C4-2B (cell line): ENCODE measurements around the gene EFEMP2.
"Not testable (repeated sequence)": the region's sequence is repeated elsewhere in the genome, so short reads cannot be mapped to it uniquely, and the experiment has no call there.

Source experiments
- CTCF ChIP-seq: fragments of 450-650 bp; conservative IDR thresholded peaks from 2 replicates; pipeline ENCODE4 v1.5.1; 2017; ENCODE audit warnings: mild to moderate bottlenecking
- ZFX ChIP-seq: fragments of 450-650 bp; IDR thresholded peaks from 2 replicates; pipeline ENCODE4 v1.6.1; 2017

GRCh38 chr11:65892137-65892540, 19.5 kb upstream of the EFEMP2 start:
- not testable (repeated sequence) for TF ChIP-seq CTCF, ZFX
